Measurements from ENCODE around the gene CYTH4.

GRCh38 chr22:37237371-37238268 lies 44.7 kb upstream of the CYTH4 start:
- no peak for TF ChIP-seq CTCF (IDR thresholded peaks at IDR 0.05; ENCODE audit: low read depth, low read length, missing input control)
- no peak for TF ChIP-seq GABPA (IDR thresholded peaks at IDR 0.05 in 1 of 2, conservative IDR thresholded peaks at IDR 0.05 in 1 of 2)
- TF ChIP-seq ZBTB33 (IDR thresholded peaks at IDR 0.05) = no peak
- no peak for TF ChIP-seq MAX (IDR thresholded peaks at IDR 0.05)
- TF ChIP-seq SP1 (IDR thresholded peaks at IDR 0.05) = no peak
- no peak for TF ChIP-seq EGR1 (IDR thresholded peaks at IDR 0.05; ENCODE audit: low read depth in 2 of 2)
- TF ChIP-seq JUND (IDR thresholded peaks at IDR 0.05) = no peak
- TF ChIP-seq FOXA1 (IDR thresholded peaks at IDR 0.05) = no peak
- TF ChIP-seq RAD21 (IDR thresholded peaks at IDR 0.05) = no peak
